H9 (cell line): ENCODE measurements around the gene ALAD. TPM values are rescaled to one million over a fixed set of nuclear protein-coding genes. Genes with fewer than 3 reads are reported as not detected.

Experiments used
- DNase-seq: peaks from one replicate; pipeline ENCODE4 v3.0.0-alpha.2; 2017
- H2AFZ ChIP-seq: one replicate; pipeline ENCODE4 v1.6.1; 2013; ENCODE audit warnings: mild to moderate bottlenecking, low read length, control low read depth, moderate library complexity
- H2AK5ac ChIP-seq: 2 replicates; pipeline ENCODE4 v1.6.1; 2013; ENCODE audit warnings: low read length, control low read depth, mixed read lengths; ENCODE audit not compliant: insufficient read length
- H2BK120ac ChIP-seq: one replicate; pipeline ENCODE4 v1.6.1; 2013; ENCODE audit warnings: low read depth, mild to moderate bottlenecking, low read length, control low read depth, inconsistent platforms; ENCODE audit not compliant: poor library complexity, severe bottlenecking
- H2BK12ac ChIP-seq: 2 replicates; pipeline ENCODE4 v1.6.1; 2013; ENCODE audit warnings: low read length, control low read depth, mixed read lengths, low read depth; ENCODE audit not compliant: insufficient read length
- H2BK15ac ChIP-seq: 2 replicates; pipeline ENCODE4 v1.6.1; 2013; ENCODE audit warnings: low read depth, low read length, control low read depth
- H2BK20ac ChIP-seq: one replicate; pipeline ENCODE4 v1.6.1; 2013; ENCODE audit warnings: low read depth, mild to moderate bottlenecking, low read length, control low read depth, inconsistent platforms; ENCODE audit not compliant: poor library complexity, severe bottlenecking
- H2BK5ac ChIP-seq: 2 replicates; pipeline ENCODE4 v1.6.1; 2013; ENCODE audit warnings: low read length, control low read depth, mixed read lengths; ENCODE audit not compliant: insufficient read length
- H3K14ac ChIP-seq: 2 replicates; pipeline ENCODE4 v1.6.1; 2013; ENCODE audit warnings: low read length, control low read depth; ENCODE audit not compliant: insufficient read depth
- H3K18ac ChIP-seq: 2 replicates; pipeline ENCODE4 v1.6.1; 2013; ENCODE audit warnings: low read depth, mild to moderate bottlenecking, mixed read lengths, low read length, control low read depth; ENCODE audit not compliant: insufficient read length
- H3K23ac ChIP-seq: 2 replicates; pipeline ENCODE4 v1.6.1; 2013; ENCODE audit warnings: low read length, control low read depth, mixed read lengths, low read depth; ENCODE audit not compliant: insufficient read length
- H3K23me2 ChIP-seq: 2 replicates; pipeline ENCODE4 v1.6.1; 2013; ENCODE audit warnings: low read depth, mild to moderate bottlenecking, mixed read lengths, low read length, control low read depth; ENCODE audit not compliant: insufficient read length, poor library complexity, severe bottlenecking
- H3K27ac ChIP-seq: 2 replicates; pipeline ENCODE4 v1.5.1; 2013; ENCODE audit warnings: low read length, control low read depth, mixed read lengths, low read depth; ENCODE audit not compliant: insufficient read length
- H3K27me3 ChIP-seq: 2 replicates; pipeline ENCODE4 v1.6.1; 2013; ENCODE audit warnings: low read length, control low read depth, inconsistent platforms; ENCODE audit not compliant: insufficient read depth
- H3K4ac ChIP-seq: 2 replicates; pipeline ENCODE4 v1.6.1; 2013; ENCODE audit warnings: low read depth, mild to moderate bottlenecking, control low read depth, inconsistent platforms, low read length, moderate library complexity
- H3K4me1 ChIP-seq: 2 replicates; pipeline ENCODE4 v1.6.1; 2013; ENCODE audit warnings: low read length, control low read depth, inconsistent platforms; ENCODE audit not compliant: insufficient read depth
- H3K4me2 ChIP-seq: 2 replicates; pipeline ENCODE4 v1.6.1; 2013; ENCODE audit warnings: low read length, control low read depth, mixed read lengths; ENCODE audit not compliant: insufficient read length, insufficient read depth
- H3K56ac ChIP-seq: 2 replicates; pipeline ENCODE4 v1.6.1; 2013; ENCODE audit warnings: low read depth, mild to moderate bottlenecking, mixed read lengths, low read length, control low read depth; ENCODE audit not compliant: insufficient read length
- H3K79me1 ChIP-seq: 2 replicates; pipeline ENCODE4 v1.6.1; 2013; ENCODE audit warnings: low read depth, mild to moderate bottlenecking, moderate library complexity, low read length, control low read depth, inconsistent platforms; ENCODE audit not compliant: insufficient read depth, poor library complexity, severe bottlenecking
- H3K79me2 ChIP-seq: 2 replicates; pipeline ENCODE4 v1.6.1; 2013; ENCODE audit warnings: low read length, control low read depth, inconsistent platforms; ENCODE audit not compliant: insufficient read depth
- H3K9ac ChIP-seq: 2 replicates; pipeline ENCODE4 v1.6.1; 2013; ENCODE audit warnings: low read length, control low read depth, mixed read lengths; ENCODE audit not compliant: insufficient read length; ENCODE audit errors: extremely low read depth
- H3K9me3 ChIP-seq: one replicate; pipeline ENCODE4 v1.6.1; 2013; ENCODE audit warnings: low read depth, low read length, inconsistent platforms; ENCODE audit not compliant: control insufficient read depth
- H3T11ph ChIP-seq: one replicate; pipeline ENCODE4 v1.6.1; 2013; ENCODE audit warnings: mild to moderate bottlenecking, low read length, control low read depth, inconsistent platforms
- H4K20me1 ChIP-seq: one replicate; pipeline ENCODE4 v1.6.1; 2013; ENCODE audit not compliant: control insufficient read depth, insufficient read length, insufficient read depth
- H4K5ac ChIP-seq: 2 replicates; pipeline ENCODE4 v1.6.1; 2013; ENCODE audit warnings: low read depth, mild to moderate bottlenecking, mixed read lengths, low read length, control low read depth; ENCODE audit not compliant: insufficient read length
- H4K8ac ChIP-seq: replicated peaks from 2 replicates; pipeline ENCODE4 v1.6.1; 2013; ENCODE audit warnings: low read length, control low read depth, mixed read lengths, low read depth; ENCODE audit not compliant: insufficient read length
- H4K91ac ChIP-seq: 2 replicates; pipeline ENCODE4 v1.6.1; 2013; ENCODE audit warnings: low read depth, mild to moderate bottlenecking, moderate library complexity, mixed read lengths, low read length, control low read depth; ENCODE audit not compliant: insufficient read length
- H3K27ac Mint-ChIP-seq, 3 experiments: 2 replicates in 2 of 3; 3 replicates in 1 of 3; pipeline ENCODE4 v1.8.0; 2020 to 2021; ENCODE audit warnings: mixed read lengths in 3 of 3, mild to moderate bottlenecking in 1 of 3, moderate library complexity in 1 of 3
- H3K27me3 Mint-ChIP-seq: 2 replicates; pipeline ENCODE4 v1.8.0; 2021; ENCODE audit warnings: low read depth, mild to moderate bottlenecking, moderate library complexity, mixed read lengths
- H3K36me3 Mint-ChIP-seq, 3 experiments: 2 replicates in 2 of 3; 3 replicates in 1 of 3; pipeline ENCODE4 v1.8.0; 2020 to 2021; ENCODE audit warnings: low read depth in 3 of 3, mixed read lengths in 3 of 3; ENCODE audit not compliant: insufficient read depth in 1 of 3
- H3K4me1 Mint-ChIP-seq, 2 experiments: 2 replicates each; pipeline ENCODE4 v1.8.0; 2020; ENCODE audit warnings: mixed read lengths in 2 of 2
- H3K4me3 Mint-ChIP-seq, 2 experiments: 2 replicates in 1 of 2; 3 replicates in 1 of 2; pipeline ENCODE4 v1.8.0; 2020 to 2021; ENCODE audit warnings: mild to moderate bottlenecking in 2 of 2, mixed read lengths in 2 of 2, moderate library complexity in 1 of 2
- H3K9me3 Mint-ChIP-seq, 2 experiments: 2 replicates in 1 of 2; 3 replicates in 1 of 2; pipeline ENCODE4 v1.8.0; 2020; ENCODE audit warnings: mild to moderate bottlenecking in 2 of 2, mixed read lengths in 2 of 2, moderate library complexity in 1 of 2
- WGBS: extraction: QIAGEN DNeasy Blood & Tissue Kit; methylation state at CpG from one replicate; pipeline ENCODE4 v1.1.7; 2013; ENCODE audit warnings: missing lambda C conversion rate, low lambda C conversion rate, mixed read lengths; ENCODE audit not compliant: insufficient read length; ENCODE audit errors: extremely low coverage; 5-methylcytosine and 5-hydroxymethylcytosine counted together
- total RNA-seq: library from RNA; stranded (reverse); gene quantifications from 2 replicates; pipeline ENCODE4 v1.2.1, GENCODE V29; 2021
- TF ChIP-seq, protein P1 (sequence below): fragments of 200-600 bp; sonication (generic); conservative IDR thresholded peaks from 3 replicates; pipeline ENCODE4 v1.8.0; 2021; ENCODE audit warnings: antibody characterized with exemption, mild to moderate bottlenecking

The ALAD gene
- total RNA-seq, 1 experiment from 2014 or later = 13.2 TPM

DNA sequence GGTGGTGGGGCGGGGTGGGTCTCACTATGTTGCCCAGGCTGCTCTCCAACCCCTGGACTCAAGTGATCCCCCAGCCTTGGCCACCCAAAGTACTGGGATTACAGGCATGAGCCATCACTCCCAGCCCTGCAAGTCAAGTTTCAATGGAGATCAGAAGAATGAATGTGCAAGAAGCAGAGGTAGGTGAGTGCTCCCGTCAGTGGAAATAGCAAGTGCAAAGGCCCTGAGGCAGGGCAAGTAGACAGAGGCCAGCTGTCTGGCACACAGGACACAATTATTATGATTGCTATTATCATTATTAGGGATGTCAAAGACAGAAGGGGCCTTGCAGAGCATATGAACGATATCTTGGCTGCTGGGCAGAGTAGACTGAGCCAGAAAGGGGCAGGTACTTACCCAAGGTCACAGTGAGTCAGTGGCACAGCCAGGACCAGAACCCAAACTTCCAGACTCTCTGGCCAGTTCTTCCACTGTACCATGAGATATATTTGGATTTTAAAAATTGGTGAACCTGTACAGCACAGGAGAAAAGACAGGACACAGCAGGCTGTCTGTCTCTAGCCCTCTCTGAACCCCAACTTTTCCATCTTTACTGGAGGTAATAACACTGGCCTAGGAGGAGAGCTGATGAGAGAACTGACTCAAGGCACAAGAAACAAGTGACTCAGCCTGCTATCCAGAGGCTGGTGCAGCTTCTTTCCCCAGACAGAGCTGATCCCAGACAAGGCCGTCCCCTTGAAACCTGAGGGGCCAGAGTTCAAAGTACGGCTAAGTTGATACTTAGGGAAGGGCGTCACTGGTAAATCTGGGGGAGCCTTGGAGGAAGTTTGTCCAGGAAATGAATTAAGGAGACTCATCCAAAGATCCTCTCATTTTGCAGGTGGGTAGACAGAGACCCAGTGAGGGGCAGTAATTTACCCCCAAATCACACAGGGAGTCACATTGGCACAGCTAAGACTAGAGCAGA, 25.7 kb downstream of the ALAD start:
- no peaks in the 10 kb centered on the region for H4K20me1 ChIP-seq
- no peak overlapping the region for H3K56ac ChIP-seq
- Mint-ChIP-seq H3K9me3 (no peaks in the 10 kb centered on the region), H3K36me3 (peaks cover 0 to 20% (median 18%) of the 10 kb centered on the region in 3 experiments; a peak in 6 of 7 replicates), H3K4me3 (peak overlapping the region; percentile 88 to 96), H3K27me3 (no peaks in the 10 kb centered on the region), H3K27ac (no peak overlapping the region; a peak in 1 of 7 replicates), H3K4me1 (peaks cover 6 to 23% of the 10 kb centered on the region in 2 experiments)
- no peak overlapping the region for H3K27ac ChIP-seq
- no peak overlapping the region for H3K4ac ChIP-seq
- no peak overlapping the region for H2BK120ac ChIP-seq
- H3K23ac ChIP-seq = no peak overlapping the region
- no peak for DNase-seq
- no peaks in the 10 kb centered on the region for H3K27me3 ChIP-seq
- TF ChIP-seq, protein P1, sequence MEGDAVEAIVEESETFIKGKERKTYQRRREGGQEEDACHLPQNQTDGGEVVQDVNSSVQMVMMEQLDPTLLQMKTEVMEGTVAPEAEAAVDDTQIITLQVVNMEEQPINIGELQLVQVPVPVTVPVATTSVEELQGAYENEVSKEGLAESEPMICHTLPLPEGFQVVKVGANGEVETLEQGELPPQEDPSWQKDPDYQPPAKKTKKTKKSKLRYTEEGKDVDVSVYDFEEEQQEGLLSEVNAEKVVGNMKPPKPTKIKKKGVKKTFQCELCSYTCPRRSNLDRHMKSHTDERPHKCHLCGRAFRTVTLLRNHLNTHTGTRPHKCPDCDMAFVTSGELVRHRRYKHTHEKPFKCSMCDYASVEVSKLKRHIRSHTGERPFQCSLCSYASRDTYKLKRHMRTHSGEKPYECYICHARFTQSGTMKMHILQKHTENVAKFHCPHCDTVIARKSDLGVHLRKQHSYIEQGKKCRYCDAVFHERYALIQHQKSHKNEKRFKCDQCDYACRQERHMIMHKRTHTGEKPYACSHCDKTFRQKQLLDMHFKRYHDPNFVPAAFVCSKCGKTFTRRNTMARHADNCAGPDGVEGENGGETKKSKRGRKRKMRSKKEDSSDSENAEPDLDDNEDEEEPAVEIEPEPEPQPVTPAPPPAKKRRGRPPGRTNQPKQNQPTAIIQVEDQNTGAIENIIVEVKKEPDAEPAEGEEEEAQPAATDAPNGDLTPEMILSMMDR = no peak
- H2BK15ac ChIP-seq = no peak overlapping the region
- H4K91ac ChIP-seq = no peak overlapping the region
- H3K14ac ChIP-seq = no peak overlapping the region
- H2AFZ ChIP-seq = no peak overlapping the region
- no peak overlapping the region for H3K18ac ChIP-seq
- no peak overlapping the region for H4K5ac ChIP-seq
- H3K79me2 ChIP-seq = no peaks in the 10 kb centered on the region
- H3T11ph ChIP-seq = no peak overlapping the region
- no peaks in the 10 kb centered on the region for H3K79me1 ChIP-seq
- no peak overlapping the region for H2AK5ac ChIP-seq
- no peak overlapping the region for H3K9ac ChIP-seq
- no peaks in the 10 kb centered on the region for H3K9me3 ChIP-seq
- H2BK5ac ChIP-seq = no peak overlapping the region
- no peak overlapping the region for H2BK12ac ChIP-seq
- no peaks in the 10 kb centered on the region for H3K4me1 ChIP-seq
- H4K8ac ChIP-seq = no peak overlapping the region
- no CpG with 5 or more reads among the region's 6 CpGs for WGBS
- peaks cover 6% of the 10 kb centered on the region for H3K23me2 ChIP-seq
- H2BK20ac ChIP-seq = no peak overlapping the region
- peak overlapping the region; percentile 19 for H3K4me2 ChIP-seq
